Astrocyte (in vitro differentiated cells and primary cell): ENCODE results near the gene FETUB. TPM values are rescaled to one million over a fixed set of nuclear protein-coding genes. Genes with fewer than 3 reads are reported as not detected.
"Not testable (repeated sequence)": the region's sequence is repeated elsewhere in the genome, so short reads cannot be mapped to it uniquely, and the experiment has no call there.

ENCODE experiments used
- DNase-seq: peaks from one replicate; pipeline ENCODE4 v3.0.0-alpha.2; 2010; ENCODE audit warnings: low read depth
- FAIRE-seq: peaks from 2 replicates; lab custom pipeline; 2011; peaks lifted over from hg19 to GRCh38; lab: Jason Lieb, UNC
- H2AFZ ChIP-seq: 2 replicates; pipeline ENCODE4 v1.6.0; 2012; ENCODE audit warnings: low read depth, low read length, inconsistent platforms
- H3K27ac ChIP-seq: 2 replicates; pipeline ENCODE4 v1.5.1; 2011; ENCODE audit warnings: low read depth, low read length, inconsistent platforms
- H3K27me3 ChIP-seq: 2 replicates; pipeline ENCODE4 v1.6.0; 2011; ENCODE audit warnings: low read length, inconsistent platforms; ENCODE audit not compliant: insufficient read depth
- H3K36me3 ChIP-seq: 2 replicates; pipeline ENCODE4 v1.5.1; 2011; ENCODE audit warnings: low read length, inconsistent platforms; ENCODE audit not compliant: insufficient read depth
- H3K4me1 ChIP-seq: 2 replicates; pipeline ENCODE4 v1.5.1; 2011; ENCODE audit warnings: low read length, inconsistent platforms; ENCODE audit not compliant: insufficient read depth
- H3K4me2 ChIP-seq: 2 replicates; pipeline ENCODE4 v1.6.0; 2012; ENCODE audit warnings: low read length, inconsistent platforms
- H3K4me3 ChIP-seq: 2 replicates; pipeline ENCODE4 v1.5.1; 2011; ENCODE audit warnings: low read depth, mild to moderate bottlenecking, low read length, inconsistent platforms; ENCODE audit not compliant: insufficient read depth
- H3K79me2 ChIP-seq: 2 replicates; pipeline ENCODE4 v1.6.0; 2012; ENCODE audit warnings: mild to moderate bottlenecking, low read length, inconsistent platforms; ENCODE audit not compliant: insufficient read depth
- H3K9ac ChIP-seq: 2 replicates; pipeline ENCODE4 v1.6.0; 2012; ENCODE audit warnings: mild to moderate bottlenecking, low read length, inconsistent platforms
- H3K9me3 ChIP-seq: 2 replicates; pipeline ENCODE4 v1.5.1; 2012; ENCODE audit warnings: low read depth, mild to moderate bottlenecking, low read length, inconsistent platforms; ENCODE audit not compliant: insufficient read depth
- H4K20me1 ChIP-seq: 2 replicates; pipeline ENCODE4 v1.6.0; 2012; ENCODE audit warnings: low read length, inconsistent platforms; ENCODE audit not compliant: insufficient read depth
- H3K27ac Mint-ChIP-seq: one replicate; pipeline ENCODE4 v1.8.0; 2021; ENCODE audit warnings: mild to moderate bottlenecking, mixed read lengths; ENCODE audit not compliant: unreplicated experiment
- H3K27me3 Mint-ChIP-seq: one replicate; pipeline ENCODE4 v1.8.0; 2021; ENCODE audit warnings: low read depth, mixed read lengths; ENCODE audit not compliant: unreplicated experiment
- H3K36me3 Mint-ChIP-seq: one replicate; pipeline ENCODE4 v1.8.0; 2021; ENCODE audit warnings: low read depth, mixed read lengths; ENCODE audit not compliant: unreplicated experiment
- H3K4me1 Mint-ChIP-seq: one replicate; pipeline ENCODE4 v1.8.0; 2021; ENCODE audit warnings: low read depth, mixed read lengths; ENCODE audit not compliant: unreplicated experiment
- H3K4me3 Mint-ChIP-seq: one replicate; pipeline ENCODE4 v1.8.0; 2021; ENCODE audit warnings: mild to moderate bottlenecking, moderate library complexity, mixed read lengths; ENCODE audit not compliant: unreplicated experiment
- H3K9me3 Mint-ChIP-seq: one replicate; pipeline ENCODE4 v1.8.0; 2021; ENCODE audit warnings: mild to moderate bottlenecking, mixed read lengths; ENCODE audit not compliant: unreplicated experiment
- EZH2 ChIP-seq: IDR thresholded peaks from 2 replicates; pipeline ENCODE4 v1.6.1; 2012; ENCODE audit warnings: mild to moderate bottlenecking, low read length, inconsistent platforms; ENCODE audit not compliant: insufficient read depth
- total RNA-seq: library from RNA; stranded (reverse); gene quantifications from 2 replicates; pipeline ENCODE4 v1.2.1, GENCODE V29; 2021
- TF ChIP-seq, protein P1 (sequence below): IDR thresholded peaks from 2 replicates; pipeline ENCODE4 v1.5.1; 2011; ENCODE audit warnings: low read depth, mild to moderate bottlenecking, inconsistent platforms, low read length, moderate library complexity; ENCODE audit not compliant: insufficient read depth

The FETUB gene
- total RNA-seq, 1 donor from 2014 or later: not detected

DNA sequence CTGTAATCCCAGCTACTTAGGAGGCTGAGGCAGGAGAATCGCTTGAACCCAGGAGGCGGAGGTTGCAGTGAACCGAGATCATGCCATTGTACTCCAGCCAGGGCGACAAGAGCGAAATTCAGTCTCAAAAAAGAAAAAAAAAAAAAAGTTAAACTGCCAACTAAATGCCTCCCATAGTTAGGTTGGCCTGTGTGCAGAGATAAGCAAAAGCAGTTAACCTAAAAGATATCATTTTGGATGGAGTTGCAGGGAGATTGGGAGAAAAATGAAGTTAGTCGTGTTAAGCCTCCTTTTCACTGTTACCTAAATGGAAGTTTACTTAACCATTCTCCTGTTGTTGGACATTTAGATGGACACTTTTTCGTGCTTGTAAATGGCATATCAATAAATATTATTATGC lies 11.4 kb upstream of the FETUB start:
- Histone ChIP-seq H3K4me3 (no peak overlapping the region), H2AFZ (no peak overlapping the region), H3K9ac (no peak overlapping the region), H3K4me2 (no peak overlapping the region), H3K4me1 (no peaks in the 10 kb centered on the region), H3K79me2 (no peaks in the 10 kb centered on the region), H3K36me3 (no peaks in the 10 kb centered on the region), H3K27me3 (peaks cover 3% of the 10 kb centered on the region), H3K9me3 (no peaks in the 10 kb centered on the region), H3K27ac (no peak overlapping the region), H4K20me1 (no peaks in the 10 kb centered on the region)
- H3K27me3 Mint-ChIP-seq: peaks cover 13% of the 10 kb centered on the region
- no peaks in the 10 kb centered on the region for H3K4me1 Mint-ChIP-seq
- FAIRE-seq: no peak
- TF ChIP-seq, protein P1, sequence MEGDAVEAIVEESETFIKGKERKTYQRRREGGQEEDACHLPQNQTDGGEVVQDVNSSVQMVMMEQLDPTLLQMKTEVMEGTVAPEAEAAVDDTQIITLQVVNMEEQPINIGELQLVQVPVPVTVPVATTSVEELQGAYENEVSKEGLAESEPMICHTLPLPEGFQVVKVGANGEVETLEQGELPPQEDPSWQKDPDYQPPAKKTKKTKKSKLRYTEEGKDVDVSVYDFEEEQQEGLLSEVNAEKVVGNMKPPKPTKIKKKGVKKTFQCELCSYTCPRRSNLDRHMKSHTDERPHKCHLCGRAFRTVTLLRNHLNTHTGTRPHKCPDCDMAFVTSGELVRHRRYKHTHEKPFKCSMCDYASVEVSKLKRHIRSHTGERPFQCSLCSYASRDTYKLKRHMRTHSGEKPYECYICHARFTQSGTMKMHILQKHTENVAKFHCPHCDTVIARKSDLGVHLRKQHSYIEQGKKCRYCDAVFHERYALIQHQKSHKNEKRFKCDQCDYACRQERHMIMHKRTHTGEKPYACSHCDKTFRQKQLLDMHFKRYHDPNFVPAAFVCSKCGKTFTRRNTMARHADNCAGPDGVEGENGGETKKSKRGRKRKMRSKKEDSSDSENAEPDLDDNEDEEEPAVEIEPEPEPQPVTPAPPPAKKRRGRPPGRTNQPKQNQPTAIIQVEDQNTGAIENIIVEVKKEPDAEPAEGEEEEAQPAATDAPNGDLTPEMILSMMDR: no peak
- TF ChIP-seq EZH2: no peak
- no peak for DNase-seq
- no peak overlapping the region for H3K27ac Mint-ChIP-seq
- no peaks in the 10 kb centered on the region for H3K36me3 Mint-ChIP-seq
- no peaks in the 10 kb centered on the region for H3K9me3 Mint-ChIP-seq
- no peak overlapping the region for H3K4me3 Mint-ChIP-seq

DNA sequence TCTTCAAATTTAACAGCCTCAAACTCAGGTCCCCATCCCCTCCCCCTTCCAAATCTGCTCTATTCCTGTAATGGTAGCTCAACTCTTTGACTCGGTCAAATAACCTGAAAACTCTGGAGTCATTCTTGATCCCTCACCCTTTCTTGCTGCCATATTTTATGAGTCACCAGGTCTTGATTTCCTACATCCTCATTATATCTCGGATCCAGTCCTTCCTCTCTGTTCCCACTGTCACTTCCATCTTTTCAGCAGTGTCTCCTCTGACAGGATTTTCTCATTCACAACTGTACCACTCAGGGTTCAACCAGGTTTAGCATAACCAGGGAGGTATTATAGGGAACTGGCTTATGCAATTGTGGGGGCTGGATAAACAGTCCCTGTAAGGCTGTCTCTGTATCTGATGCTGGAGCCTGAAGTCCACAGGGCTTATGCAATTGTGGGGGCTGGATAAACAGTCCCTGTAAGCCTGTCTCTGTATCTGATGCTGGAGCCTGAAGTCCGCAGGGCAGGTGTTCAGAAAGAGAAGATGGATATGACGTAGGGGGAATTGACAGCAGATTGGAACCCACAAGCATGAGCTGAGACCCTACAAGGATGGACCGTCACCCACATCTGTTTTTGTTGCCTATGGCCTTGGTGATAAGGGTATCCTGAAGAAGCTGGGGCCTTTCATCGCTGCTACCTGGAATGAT lies 9.1 kb upstream of the FETUB start:
- TF ChIP-seq EZH2: no peak
- TF ChIP-seq, protein P1: no peak
- no peak for DNase-seq
- Histone ChIP-seq H3K4me2 (no peak overlapping the region), H3K4me1 (no peaks in the 10 kb centered on the region), H3K27ac (no peak overlapping the region), H3K4me3 (no peak overlapping the region), H3K9ac (no peak overlapping the region), H2AFZ (no peak overlapping the region), H3K27me3 (peaks cover 5% of the 10 kb centered on the region), H3K36me3 (no peaks in the 10 kb centered on the region), H3K9me3 (no peaks in the 10 kb centered on the region), H3K79me2 (no peaks in the 10 kb centered on the region), H4K20me1 (no peaks in the 10 kb centered on the region)
- Mint-ChIP-seq H3K9me3 (peaks cover 2% of the 10 kb centered on the region), H3K27me3 (peaks cover 18% of the 10 kb centered on the region), H3K4me3 (no peak overlapping the region), H3K4me1 (no peaks in the 10 kb centered on the region), H3K27ac (no peak overlapping the region), H3K36me3 (no peaks in the 10 kb centered on the region)
- no peak for FAIRE-seq

DNA sequence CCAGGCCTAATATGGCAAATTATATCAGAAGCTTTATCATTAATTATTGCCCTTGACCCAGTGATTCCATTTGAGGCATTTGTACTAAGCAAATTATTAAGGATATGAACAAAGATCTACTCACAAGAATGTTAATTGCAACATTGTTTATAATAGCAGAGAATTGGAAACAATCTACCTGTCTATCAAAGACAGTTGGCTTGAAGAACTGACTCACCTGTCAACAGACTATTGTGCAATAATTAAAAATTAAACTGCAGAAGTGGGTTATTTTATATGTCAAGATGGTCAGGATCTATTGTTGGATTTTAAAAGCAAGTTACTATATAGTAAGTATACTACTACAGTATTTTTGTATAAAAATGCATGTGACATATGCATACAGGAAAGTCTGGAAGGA lies 6.7 kb upstream of the FETUB start:
- Mint-ChIP-seq H3K9me3 (peaks cover 2% of the 10 kb centered on the region), H3K36me3 (no peaks in the 10 kb centered on the region), H3K27ac (no peak overlapping the region), H3K4me1 (no peaks in the 10 kb centered on the region), H3K27me3 (peaks cover 19% of the 10 kb centered on the region), H3K4me3 (no peak overlapping the region)
- no peaks in the 10 kb centered on the region for H3K36me3 ChIP-seq
- H3K4me1 ChIP-seq: no peaks in the 10 kb centered on the region
- H4K20me1 ChIP-seq: no peaks in the 10 kb centered on the region
- H3K9me3 ChIP-seq: no peaks in the 10 kb centered on the region
- no peak for TF ChIP-seq EZH2
- TF ChIP-seq, protein P1: no peak
- no peaks in the 10 kb centered on the region for H3K79me2 ChIP-seq
- H3K4me3 ChIP-seq: no peak overlapping the region
- H3K9ac ChIP-seq: no peak overlapping the region
- H3K27me3 ChIP-seq: peaks cover 2% of the 10 kb centered on the region
- H3K27ac ChIP-seq: no peak overlapping the region
- FAIRE-seq (no peak), DNase-seq (no peak)
- H2AFZ ChIP-seq: no peak overlapping the region
- no peak overlapping the region for H3K4me2 ChIP-seq

DNA sequence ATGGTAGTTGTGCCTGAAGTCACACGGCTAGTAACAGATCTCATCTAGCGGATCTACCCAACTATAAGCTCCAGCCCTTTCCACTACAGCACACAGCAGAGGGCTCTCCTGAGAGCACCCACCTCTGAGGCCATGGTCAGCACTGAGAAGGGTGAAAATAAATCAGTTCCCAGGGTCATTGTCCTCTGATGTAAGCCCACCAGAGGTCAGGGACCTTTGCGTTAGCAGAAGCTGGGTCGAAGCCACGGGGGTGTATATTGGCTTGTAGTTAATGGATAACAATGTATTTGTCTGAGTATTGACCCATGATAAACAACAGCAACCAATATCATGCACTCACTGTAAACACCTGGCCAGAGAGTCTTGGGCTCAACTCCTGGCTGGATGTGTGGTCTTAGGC lies 6.0 kb upstream of the FETUB start:
- H3K9ac ChIP-seq, H3K4me1 Mint-ChIP-seq, H3K4me1 ChIP-seq, H3K9me3 ChIP-seq, H3K79me2 ChIP-seq, H3K27me3 ChIP-seq, DNase-seq, H3K9me3 Mint-ChIP-seq, H3K4me3 ChIP-seq, H3K27ac Mint-ChIP-seq, H3K4me2 ChIP-seq, H2AFZ ChIP-seq, H3K36me3 ChIP-seq, FAIRE-seq, H4K20me1 ChIP-seq, H3K36me3 Mint-ChIP-seq, H3K27ac ChIP-seq, H3K4me3 Mint-ChIP-seq: not testable (repeated sequence)
- H3K27me3 Mint-ChIP-seq: peaks cover 19% of the 10 kb centered on the region
